GM18499 (cell line): ENCODE measurements around the gene CEBPG.

ENCODE experiments used
- ATAC-seq: cut with Tn5 transposase; IDR thresholded peaks from one replicate; pipeline ENCODE4 v1.9.1; 2021; ENCODE audit warnings: moderate number of reproducible peaks; ENCODE audit not compliant: insufficient read depth, unreplicated experiment

Gene CEBPG

DNA sequence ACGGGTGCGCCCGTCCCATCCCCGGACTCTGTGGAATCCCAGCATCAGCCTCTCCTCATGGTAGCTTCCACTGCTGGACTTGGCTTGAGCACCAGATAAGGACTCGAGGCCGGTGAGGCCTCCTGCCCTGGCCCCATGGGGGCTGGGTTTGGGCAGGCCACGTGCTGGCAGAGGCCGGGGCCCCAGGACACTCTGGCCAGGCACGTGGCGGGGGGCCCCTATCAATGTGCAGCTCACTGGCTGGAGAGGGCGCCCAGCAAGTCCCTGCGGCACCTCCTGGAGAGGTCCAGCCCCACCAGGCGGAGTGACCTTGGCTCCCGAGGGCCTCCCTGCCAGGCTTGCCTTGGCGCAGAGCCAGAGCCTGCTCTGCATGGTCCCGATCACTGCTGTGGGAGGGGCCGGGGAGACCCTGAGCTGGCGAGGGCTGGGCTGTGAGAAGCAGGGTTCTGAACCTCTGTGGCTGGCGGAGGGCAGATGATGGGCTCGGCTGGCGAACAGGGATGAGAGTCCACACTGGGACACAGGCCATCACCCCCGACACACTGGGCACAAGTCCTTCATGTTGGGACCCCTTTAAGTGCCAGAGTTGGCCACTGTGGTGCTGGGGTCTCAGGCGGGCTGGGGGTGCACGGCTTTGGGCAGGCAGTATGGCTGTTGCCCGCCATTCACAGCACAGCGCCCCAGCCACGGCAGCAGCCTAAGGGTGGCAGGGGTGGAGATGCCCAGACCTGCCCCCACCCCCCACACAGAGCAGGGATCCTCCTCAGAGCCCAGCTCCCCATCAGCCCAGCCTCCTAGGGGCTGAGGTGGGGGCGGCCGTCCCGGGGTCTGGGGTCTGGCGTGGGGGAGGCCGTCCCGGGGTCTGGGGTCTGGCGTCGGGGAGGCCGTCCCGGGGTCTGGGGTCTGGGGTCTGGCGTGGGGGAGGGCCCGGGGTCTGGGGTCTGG is 19.1 kb downstream of the CEBPG start:
- ATAC-seq = no peak

DNA sequence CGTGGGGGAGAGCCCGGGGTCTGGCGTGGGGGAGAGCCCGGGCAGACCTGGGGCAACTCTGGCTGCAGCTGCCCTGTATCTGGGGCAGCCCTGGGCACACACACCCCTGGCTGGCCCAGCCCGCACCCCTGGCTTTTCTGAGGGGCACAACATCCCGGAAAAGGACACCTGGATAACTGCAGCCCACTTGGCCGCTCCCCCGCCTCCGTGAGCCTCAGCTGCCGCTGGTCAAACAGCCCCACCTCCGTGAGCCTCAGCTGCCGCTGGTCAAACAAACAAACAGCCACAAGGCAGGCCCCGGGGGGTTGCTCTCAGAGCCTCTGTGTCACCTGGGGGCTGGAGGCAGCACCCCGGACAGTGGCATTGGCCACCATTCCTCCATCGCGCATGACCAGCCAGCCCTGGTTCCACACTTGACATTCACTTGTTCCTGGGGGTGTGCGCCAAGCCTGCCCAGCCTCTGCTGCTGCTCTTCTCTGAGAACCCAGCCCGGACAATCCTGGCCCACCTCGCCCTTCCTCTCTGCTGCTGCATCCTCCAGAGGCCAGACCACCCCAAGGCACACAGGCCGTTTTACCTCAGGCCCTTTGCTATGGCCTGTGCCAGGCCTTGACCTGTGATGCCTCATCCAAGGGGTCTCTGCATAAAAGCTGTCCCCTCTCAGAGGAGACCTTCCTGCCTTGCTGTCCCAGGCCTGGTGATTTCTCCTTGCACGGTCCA is 19.9 kb downstream of the CEBPG start:
- ATAC-seq = no peak

DNA sequence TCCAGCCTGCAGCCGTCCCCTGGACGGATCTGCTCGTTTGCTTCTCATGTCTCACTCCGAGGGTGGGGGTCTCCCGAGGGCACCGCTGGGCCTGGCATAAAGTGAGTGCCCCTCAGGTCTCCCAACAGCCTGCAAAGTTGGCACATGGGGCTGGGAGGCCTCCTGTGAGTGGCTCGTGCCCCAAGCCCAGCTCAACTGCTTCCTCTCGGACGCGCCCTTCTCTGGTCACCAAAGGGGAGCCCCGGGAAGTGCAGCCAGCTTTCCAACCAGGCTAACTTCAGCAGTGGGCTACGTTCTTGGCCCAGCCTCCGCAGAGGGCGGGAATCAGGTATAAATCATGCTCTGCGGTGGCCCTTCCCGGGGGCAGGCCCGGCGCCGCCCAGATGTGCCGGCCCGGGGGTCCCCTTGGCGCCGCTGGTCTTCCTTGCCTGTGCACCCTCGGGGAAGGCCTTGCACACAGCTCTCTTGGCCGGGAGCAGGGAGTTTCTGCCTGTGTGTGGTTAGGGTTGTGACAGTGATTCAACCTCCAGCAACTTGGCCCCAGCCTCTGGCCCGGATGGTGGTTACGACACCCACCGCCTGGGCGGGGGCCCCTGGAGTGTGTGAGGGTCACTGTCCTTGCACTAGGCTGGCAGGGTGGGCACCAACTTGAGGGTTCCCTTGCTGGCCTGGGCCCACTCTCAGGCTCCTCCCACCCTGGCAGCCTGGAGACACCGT is 20.7 kb downstream of the CEBPG start:
- ATAC-seq = no peak

DNA sequence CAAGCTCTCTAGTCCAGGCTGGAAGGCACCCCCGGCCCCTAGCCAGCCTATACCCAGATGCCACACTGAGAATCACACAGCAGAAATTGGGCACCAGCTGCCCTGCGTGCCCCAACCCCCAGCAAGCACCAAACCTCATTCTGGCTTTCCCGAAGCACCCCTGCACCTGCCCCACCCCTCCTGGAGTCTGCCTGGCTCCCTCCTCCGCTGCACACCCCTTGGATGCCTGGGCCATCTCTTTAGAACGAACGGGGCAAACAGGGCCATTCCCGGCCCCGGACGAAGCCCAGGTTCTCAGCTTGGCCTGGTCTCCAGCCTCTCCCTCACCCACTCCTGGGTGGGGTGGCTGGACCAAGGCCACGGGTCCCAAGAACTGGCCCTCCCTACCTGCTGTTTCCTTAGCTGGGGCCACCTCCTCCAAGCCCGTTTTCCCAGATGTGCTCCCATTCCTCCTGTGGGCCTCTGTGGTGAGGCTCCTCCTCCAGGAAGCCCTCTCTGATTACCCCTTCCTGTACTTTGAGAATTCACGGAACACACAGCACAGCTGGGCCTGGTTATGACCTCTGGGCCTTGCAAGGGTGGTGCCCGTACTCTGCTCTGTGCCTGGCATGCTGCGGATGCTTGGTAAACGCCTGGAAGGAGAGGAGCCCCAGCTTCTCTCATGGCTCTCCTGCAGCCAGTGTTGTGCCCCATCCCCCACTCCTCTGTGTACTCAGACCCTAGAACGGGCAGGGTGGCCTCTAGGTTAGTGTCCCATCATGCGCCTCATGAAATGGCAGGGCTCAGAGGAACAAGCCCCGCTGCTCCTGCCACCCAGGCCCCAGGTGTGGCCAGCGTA is 21.4 kb downstream of the CEBPG start:
- no peak for ATAC-seq

DNA sequence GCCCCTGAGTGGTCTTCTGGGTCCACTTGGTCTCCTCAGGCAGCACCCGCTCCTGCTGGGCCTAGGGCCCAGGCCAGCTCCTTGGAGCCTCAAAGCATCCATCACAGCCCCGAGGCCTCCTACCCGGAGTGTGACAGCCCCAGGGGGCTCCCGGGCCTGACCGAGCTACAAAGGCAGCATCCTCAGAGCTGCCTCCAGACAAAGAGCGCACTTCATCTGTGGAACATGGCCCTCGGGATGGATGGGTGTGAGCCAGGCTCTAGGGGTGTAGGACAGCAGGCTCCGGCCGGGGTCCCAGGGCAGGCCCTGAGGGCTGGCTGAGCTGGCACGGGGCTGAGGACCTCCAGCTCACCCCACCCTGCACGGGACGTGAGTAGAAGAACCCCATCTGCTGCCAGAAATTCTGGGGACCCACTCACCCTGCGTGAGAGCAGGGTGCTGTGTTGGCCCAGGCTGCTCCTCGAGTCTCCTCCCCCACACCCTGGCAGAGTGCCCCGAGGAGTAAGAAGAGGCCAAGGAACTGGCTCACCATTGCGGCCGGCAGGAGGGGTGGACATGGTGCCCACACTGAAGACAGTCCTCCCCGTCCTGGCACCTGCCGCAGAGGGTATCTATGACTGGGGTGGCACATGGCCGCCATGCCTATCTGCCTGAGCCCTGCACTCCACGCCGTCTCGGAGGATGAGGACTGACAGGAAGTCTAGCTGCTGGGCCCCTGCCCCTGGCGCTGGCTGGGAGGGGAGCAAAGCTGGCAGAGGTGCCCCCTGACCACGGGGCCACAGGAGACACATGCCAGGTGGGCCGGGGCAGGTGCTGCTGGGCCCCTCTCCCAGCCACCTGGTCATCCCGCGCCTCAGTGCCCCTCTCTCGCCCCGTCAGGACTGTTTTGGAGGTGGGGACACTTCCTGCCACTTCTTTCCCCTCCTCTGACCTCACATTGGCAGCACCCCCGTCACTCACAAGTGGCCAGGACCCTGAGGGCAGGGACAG is 22.3 kb downstream of the CEBPG start:
- ATAC-seq = no peak

DNA sequence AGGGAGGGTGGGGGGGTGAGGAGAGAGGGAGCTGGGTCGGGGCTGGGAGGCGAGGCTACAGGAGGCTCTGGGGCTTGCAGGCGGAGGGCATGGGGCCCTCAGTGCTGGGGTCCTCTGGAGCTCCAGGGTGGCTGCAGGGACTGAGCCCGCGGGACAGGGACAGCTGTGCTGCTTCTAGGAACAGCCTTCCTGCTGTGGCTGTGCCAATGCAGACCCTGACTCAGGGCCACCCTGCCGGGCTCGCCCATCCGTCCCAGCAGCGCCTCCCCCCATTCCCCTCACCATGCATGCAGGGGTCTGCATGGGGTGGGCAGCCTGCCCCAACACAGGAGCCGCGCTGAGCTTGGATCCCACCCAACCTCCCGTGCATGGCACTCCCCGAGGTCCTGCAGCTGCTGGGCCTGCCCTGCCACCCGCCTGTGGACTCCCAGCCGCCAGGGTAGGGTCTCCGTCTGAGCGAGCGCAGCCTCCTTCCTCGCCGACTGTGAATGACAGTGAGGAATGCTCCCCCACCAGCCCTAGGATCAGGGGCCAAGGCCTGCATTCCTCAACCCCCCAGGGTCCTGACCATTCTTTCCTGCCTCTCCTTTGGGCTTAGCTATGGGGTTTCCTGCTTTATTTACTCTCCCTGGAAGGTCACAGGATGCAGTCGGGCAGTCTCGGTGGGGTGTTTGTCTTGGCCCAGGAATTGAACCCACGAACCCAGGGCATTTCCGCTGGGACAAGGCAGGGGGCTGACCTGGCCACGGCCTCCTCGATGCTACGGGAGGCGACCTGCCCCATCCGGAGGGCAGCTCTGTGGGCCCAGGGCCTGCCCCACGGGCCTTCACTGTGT is 23.4 kb downstream of the CEBPG start:
- no peak for ATAC-seq

DNA sequence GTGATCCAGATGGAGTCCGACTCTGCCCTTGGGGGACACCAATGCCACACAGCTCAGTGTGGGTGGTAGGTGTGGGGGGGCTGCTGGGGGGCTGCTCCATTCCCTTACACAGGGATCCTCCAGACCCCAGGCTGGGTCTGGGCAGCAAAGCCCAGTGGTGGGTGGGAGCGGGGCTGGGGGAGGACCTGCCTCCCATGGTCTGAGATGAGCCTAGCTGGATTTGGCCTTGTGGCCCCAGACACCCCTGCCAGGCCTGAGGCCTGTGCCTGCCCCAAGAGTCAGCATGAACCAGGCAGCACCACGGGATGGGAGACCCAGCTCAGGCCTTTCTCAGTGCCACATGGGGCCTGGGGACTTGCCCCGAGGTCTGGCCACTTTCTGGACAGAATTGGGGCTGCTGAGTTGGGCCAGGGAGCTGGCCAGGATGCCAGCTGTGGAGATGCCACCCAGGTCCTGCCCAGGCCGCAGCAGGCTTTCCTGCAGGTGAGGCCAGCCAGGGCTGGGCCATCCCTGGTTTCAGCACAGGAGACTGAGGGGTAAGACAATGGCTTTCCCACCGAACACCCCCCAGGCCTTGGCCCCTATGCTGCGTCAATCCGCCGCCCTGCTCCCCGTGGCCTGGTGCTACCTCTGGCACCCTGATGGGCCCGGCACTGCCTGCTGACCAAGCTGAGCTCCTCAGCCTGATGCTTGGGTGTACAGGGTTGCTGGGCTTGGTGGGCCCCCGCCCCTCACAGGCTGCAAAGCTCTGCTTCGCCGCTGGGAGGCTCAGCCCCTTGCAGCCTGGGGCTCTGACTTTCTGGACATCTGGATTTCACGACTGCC is 24.2 kb downstream of the CEBPG start:
- ATAC-seq = no peak

DNA sequence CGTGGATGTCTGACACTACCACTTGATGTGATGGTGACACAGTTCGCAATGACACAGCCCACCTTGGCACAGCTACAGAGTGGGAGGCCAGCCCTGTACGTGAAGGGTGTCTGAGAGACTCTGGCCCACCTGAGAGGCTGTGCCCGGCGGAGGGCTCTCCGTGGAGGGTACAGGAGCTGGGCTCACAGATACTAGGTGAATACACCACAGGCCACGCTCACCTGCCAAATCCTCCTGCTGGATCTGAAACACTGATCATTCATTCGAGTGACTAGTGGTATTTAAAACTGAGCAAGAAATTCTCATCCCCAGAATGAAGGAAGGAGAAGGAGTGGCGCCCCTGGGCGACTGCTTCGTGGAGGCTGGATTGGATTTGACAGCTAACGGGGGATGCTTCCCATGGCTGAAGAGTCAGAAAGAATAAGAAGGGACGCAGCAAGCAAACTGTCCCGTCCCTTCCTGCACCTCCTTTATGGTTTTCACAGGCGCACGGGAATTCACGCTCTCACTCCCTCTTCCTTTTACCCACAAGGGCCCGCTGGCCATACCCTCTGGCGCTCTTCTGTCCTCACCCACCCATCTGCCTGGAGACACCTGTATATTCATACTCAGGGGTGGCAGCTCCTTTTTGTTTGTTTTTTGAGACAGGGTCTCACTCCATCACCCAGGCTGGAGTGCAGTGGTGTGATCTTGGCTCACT is 25.0 kb downstream of the CEBPG start:
- no peak for ATAC-seq

DNA sequence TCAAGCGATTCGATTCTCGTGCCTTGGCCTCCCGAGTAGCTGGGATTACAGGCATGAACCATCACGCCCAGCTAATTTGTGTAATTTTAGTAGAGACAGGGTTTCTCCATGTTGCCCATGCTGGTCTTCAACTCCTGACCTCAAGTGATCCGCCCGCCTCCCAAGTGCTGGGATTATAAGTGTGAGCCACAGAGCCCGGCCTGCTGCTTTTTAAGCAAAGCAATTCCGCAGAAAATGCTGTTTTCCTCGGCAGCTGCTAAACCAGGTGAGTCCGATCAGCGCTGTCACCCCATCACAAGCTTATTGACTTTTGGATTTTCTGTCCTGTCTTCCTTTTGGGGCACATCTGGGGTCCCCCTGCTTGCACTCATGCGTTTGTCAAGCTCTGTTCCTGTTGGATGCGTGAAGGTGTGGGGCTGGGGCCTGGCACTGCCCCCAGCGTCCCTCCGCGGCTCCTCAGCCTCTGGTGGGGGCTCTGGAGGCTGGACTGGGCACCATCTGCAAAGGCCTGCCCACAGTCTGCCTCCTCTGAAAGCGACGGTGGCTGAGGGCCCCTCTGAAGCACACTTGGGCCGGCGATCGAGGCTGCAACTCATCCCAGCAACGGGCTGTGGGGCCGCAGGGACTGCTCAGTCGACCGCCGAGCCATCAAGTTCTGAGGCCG is 25.7 kb downstream of the CEBPG start:
- ATAC-seq = no peak

DNA sequence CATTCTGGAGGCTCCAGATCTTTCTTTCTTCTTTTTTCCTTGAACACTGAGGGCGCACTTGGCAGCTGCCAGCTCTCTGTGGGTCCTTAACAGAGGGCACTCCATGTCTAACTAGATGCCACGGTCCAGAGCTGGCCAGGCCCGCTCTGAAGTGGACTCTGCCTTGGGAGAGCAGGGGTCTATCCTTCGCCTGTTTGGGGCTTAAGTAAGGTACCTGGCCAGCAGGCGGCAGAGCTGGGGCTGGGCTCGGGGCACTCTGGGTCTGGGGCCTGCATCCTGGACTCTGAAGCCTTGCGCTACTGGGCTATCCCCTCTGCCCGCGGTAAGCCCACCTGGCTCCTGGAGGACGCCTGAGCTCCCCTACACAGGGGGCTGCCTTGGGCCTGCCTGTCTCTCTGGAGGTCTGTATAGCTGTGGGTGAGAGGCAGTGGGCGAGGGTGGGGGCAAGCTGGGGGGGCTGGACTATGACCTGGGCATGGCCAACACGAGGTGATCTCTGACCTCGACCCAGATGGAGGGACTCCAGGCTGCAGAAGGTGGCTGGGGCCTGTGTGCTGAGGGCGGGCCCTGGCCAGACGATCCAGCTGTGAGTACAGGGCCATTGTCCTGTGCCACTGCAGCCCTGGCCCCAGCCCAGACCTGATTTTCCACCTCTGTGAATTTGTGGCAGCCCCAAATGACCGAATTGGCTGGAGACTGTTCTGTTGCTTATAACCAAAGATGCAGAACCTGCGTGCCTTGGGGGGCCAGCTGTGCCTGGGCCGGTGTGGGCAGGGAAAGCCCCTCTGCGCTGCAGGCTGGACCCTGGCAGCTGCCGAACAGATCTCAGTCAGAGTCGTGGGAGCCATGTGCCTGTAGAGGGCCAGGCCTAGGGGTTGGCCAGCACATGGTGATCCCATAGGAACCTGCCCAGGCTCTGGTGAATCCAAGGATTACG is 26.5 kb downstream of the CEBPG start:
- no peak for ATAC-seq

DNA sequence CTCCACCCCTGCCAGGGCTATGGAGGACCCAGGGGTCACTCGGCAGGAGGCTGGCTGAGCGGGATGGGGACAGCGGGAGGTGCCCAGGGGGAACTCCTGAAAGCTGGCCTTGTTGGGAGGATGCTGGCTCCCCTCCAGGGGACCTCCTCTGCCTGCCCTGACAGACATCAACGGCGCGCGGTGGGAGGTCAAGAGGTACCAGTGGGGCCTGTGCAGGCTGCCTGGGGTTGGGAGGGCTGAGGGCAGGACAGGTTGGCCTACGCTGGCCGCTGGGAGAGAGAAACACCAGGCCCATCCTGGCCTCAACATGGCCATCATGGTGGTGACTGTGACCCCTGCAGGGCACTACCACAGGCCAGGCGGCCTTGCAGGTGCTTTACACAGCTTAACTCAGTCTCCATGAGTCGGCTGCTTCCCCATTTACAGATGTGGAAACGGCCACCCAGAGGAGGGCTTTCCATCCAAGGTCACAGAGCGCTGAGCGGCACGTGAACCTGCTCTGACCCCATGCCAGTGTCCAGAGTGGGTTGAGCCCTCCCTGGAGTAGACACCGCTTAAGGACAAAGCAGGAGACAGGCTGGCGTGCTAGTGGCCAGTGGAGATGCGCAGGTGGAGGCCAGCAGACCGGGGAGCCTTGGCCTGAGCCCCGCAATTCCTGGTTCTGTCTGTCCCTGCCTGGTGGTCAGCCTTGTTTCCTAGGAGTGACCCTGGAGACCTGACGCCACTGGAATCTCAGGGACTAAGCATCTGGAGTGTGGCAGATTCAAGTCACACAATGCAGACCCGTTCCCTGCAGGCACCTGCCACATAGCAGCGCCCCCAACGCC is 27.6 kb downstream of the CEBPG start:
- ATAC-seq = no peak

DNA sequence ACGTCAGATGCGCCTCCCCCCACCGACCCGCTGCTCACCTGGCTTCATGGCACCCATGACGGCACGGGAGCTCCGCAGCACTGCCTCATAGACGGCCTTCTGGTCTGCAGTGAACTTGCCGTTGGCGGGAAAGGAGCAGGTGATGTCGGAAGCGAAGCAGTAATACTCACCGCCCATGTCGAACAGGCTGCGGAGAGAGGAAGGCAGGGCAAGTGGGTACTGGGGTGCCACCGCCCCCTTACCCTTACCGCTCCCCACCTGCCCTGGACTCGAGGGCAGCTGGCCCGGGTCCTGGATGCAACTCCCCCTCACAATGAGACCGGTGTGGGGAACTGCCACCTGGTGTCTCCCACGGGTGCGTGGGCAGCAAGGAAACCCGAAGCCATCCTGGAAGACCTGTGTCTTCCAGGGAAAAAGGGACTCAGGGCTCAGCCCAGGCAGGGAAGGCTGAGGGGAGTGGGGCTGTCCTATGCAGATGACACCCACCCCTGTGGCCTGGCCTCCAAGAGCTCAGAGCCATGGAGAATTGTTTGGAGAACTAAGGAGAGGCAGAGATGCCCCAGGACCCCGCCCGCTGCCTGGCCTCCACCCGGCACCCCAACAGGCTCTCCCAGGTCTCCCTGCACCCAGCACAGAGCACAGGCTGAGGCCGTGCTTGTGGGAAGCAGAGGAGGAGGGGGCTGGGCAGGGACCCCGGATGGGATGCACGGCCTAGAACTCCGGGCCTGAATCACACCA is 28.3 kb downstream of the CEBPG start:
- no peak for ATAC-seq

DNA sequence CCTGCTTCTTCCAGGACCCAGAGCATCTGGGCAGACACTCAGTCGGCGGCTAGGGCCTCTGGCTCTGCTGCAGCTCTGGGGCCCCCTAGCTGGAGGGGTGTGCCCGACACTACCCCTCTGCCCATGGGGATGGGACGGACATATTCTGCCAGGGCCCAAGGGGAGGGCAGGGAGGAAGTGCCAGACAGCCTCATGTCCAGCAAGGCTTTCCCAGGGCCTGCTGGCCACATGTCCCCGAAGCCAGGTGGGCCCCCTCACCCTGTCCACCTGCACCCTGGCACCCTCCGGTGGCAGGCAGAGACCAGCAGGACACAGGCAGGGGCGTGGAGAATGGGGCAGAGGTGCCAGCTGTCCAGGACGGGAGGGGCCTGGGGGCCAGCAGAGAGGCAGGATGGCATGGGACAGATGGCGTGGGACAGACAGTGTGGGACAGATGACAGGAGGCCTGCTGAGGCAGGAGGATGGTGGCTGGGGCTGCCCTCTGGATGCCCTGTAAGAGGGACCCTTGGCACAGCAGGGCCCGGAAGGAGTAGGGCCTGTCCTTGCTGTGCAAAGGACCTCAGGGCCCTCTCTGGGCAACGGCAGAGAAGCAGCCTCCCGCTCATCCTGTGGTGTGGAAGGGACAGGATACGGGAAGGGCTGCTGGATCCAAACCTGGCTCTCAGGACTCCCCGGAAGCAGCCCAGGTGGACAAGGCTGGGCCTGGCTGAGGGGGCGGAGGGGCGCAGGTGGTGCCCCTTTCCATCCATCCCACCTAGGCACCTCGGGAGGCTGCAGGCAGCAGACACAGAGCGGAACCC is 29.1 kb downstream of the CEBPG start:
- ATAC-seq = no peak
